GM19240 (cell line): Measurements from ENCODE around the gene MB.

Experiments
- DNase-seq: peaks from one replicate; pipeline ENCODE4 v3.0.0; 2011; ENCODE audit warnings: low spot score; ENCODE audit not compliant: insufficient read length

MB gene

GRCh38 chr22:35618427-35619223 is 1.5 kb upstream of the MB start:
- DNase-seq = no peak

- no peak for DNase-seq
Measured at GRCh38 chr22:35616043-35616442, 1.1 kb downstream of the MB start.

GRCh38 chr22:35615156-35615555 is 2.0 kb downstream of the MB start:
- DNase-seq = no peak

- DNase-seq = no peak
Measured at GRCh38 chr22:35614404-35614803, 2.7 kb downstream of the MB start.

- no peak for DNase-seq
Measured at GRCh38 chr22:35612903-35613302, 4.2 kb downstream of the MB start.

- no peak for DNase-seq
Measured at GRCh38 chr22:35611891-35612576, 5.1 kb downstream of the MB start.

- DNase-seq = no peak
Measured at GRCh38 chr22:35611200-35611890, 5.8 kb downstream of the MB start.

- no peak for DNase-seq
Measured at GRCh38 chr22:35610741-35611140, 6.4 kb downstream of the MB start.

GRCh38 chr22:35609761-35610160 is 7.4 kb downstream of the MB start:
- no peak for DNase-seq

GRCh38 chr22:35609261-35609660 is 7.9 kb downstream of the MB start:
- DNase-seq = no peak

GRCh38 chr22:35608088-35608487 is 9.0 kb downstream of the MB start:
- no peak for DNase-seq

- no peak for DNase-seq
Measured at GRCh38 chr22:35606916-35607315, 10.2 kb downstream of the MB start.

- DNase-seq = no peak
Measured at GRCh38 chr22:35605851-35606481, 11.2 kb downstream of the MB start.

- no peak for DNase-seq
Measured at GRCh38 chr22:35605369-35605680, 11.8 kb downstream of the MB start.

GRCh38 chr22:35604621-35605368 is 12.3 kb downstream of the MB start:
- DNase-seq = no peak

- DNase-seq = no peak
Measured at GRCh38 chr22:35601743-35602615, 15.2 kb downstream of the MB start.

GRCh38 chr22:35601013-35601580 is 16.0 kb downstream of the MB start:
- no peak for DNase-seq

- DNase-seq = no peak
Measured at GRCh38 chr22:35600476-35600875, 16.7 kb downstream of the MB start.

GRCh38 chr22:35599364-35599763 is 17.8 kb downstream of the MB start:
- DNase-seq = no peak

GRCh38 chr22:35598396-35598710 is 18.8 kb downstream of the MB start:
- DNase-seq = no peak
